ENCODE measurements around the gene NPL.

The NPL gene

DNA sequence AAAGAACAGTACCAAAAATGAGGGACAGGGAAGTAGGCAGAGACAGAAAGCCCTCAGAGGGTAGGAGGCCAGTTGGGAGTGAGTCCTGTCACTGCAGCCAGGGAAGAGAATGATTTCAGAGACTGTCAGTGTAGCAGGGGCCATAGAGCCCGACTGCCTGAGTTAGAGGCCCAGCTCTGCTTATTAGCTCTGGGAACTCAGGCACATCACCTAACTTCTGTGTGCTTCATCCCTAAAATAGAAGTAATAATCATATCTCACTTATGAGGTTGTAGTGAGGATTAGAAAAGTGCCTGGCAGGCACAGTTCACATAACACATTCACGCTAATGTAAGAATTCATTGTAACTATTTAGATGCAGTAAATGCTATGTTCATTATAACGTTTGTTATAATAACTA lies 18.3 kb downstream of the NPL start:
- no peaks in the 10 kb centered on the region for H3K79me2 ChIP-seq (ENCODE audit: insufficient read depth, low read length)
- no peaks in the 10 kb centered on the region for H3K36me3 ChIP-seq (ENCODE audit: insufficient read depth, low read length)
- H3K9me3 ChIP-seq (ENCODE audit: insufficient read depth, low read depth, low read length): no peaks in the 10 kb centered on the region
- H3K9me2 ChIP-seq (replicated peaks; ENCODE audit: low read depth, low read length): no peaks in the 10 kb centered on the region
- TF ChIP-seq EZH2phosphoT487 (IDR thresholded peaks at IDR 0.05; ENCODE audit: borderline replicate concordance): no peak
- TF ChIP-seq, protein P1, sequence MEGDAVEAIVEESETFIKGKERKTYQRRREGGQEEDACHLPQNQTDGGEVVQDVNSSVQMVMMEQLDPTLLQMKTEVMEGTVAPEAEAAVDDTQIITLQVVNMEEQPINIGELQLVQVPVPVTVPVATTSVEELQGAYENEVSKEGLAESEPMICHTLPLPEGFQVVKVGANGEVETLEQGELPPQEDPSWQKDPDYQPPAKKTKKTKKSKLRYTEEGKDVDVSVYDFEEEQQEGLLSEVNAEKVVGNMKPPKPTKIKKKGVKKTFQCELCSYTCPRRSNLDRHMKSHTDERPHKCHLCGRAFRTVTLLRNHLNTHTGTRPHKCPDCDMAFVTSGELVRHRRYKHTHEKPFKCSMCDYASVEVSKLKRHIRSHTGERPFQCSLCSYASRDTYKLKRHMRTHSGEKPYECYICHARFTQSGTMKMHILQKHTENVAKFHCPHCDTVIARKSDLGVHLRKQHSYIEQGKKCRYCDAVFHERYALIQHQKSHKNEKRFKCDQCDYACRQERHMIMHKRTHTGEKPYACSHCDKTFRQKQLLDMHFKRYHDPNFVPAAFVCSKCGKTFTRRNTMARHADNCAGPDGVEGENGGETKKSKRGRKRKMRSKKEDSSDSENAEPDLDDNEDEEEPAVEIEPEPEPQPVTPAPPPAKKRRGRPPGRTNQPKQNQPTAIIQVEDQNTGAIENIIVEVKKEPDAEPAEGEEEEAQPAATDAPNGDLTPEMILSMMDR (conservative IDR thresholded peaks at IDR 0.05; ENCODE audit: low read length): no peak
- H3K9ac ChIP-seq (ENCODE audit: low read depth, low read length, poor library complexity, severe bottlenecking): no peak overlapping the region
- H3F3A ChIP-seq (ENCODE audit: low read depth): no peaks in the 10 kb centered on the region
- no peak overlapping the region for H3K4me3 ChIP-seq (ENCODE audit: low read length, poor library complexity, severe bottlenecking)
- no peak overlapping the region for H3K4me2 ChIP-seq (ENCODE audit: low read depth, low read length, poor library complexity, severe bottlenecking)
- no peaks in the 10 kb centered on the region for H3K4me1 ChIP-seq (ENCODE audit: insufficient read depth, low read length, poor library complexity, severe bottlenecking)
- no peaks in the 10 kb centered on the region for H4K20me1 ChIP-seq (ENCODE audit: insufficient read depth, low read length, poor library complexity, severe bottlenecking)
- H2AFZ ChIP-seq (ENCODE audit: low read length): no peak overlapping the region
- H3K27me3 ChIP-seq (ENCODE audit: insufficient read depth, low read length, poor library complexity, severe bottlenecking): no peaks in the 10 kb centered on the region

DNA sequence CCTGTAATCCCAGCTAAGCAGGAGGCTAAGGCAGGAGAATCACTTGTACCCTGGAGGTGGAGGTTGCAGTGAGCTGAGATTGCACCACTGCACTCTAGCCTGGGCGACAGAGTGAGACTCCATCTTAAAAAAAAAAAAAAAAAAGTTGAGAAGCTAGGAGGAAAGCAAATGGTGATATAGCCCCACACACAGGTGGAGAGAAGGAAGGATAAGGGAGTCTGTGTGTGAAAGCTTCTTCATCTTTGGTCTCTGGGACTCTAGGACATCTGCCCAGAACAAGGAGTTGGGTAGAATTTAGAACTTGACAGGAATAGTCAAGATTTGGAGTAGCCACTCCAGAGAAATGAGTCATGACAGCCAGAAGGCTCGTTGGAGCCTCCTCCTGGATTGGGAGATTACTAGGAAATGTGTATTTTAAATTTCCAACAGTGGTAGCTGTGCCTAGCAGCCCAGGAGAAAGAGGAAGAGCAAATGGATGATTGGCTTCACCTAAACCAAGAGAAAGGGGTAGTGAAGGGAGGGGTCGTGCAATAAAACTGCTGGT lies 19.9 kb downstream of the NPL start:
- Histone ChIP-seq H3K79me2 (ENCODE audit: insufficient read depth, low read length) (no peaks in the 10 kb centered on the region), H4K20me1 (ENCODE audit: insufficient read depth, low read length, poor library complexity, severe bottlenecking) (no peaks in the 10 kb centered on the region), H3F3A (ENCODE audit: low read depth) (no peaks in the 10 kb centered on the region), H3K36me3 (ENCODE audit: insufficient read depth, low read length) (no peaks in the 10 kb centered on the region), H3K4me2 (ENCODE audit: low read depth, low read length, poor library complexity, severe bottlenecking) (no peak overlapping the region), H3K4me1 (ENCODE audit: insufficient read depth, low read length, poor library complexity, severe bottlenecking) (no peaks in the 10 kb centered on the region), H3K9ac (ENCODE audit: low read depth, low read length, poor library complexity, severe bottlenecking) (no peak overlapping the region), H2AFZ (ENCODE audit: low read length) (no peak overlapping the region), H3K9me3 (ENCODE audit: insufficient read depth, low read depth, low read length) (no peaks in the 10 kb centered on the region), H3K4me3 (ENCODE audit: low read length, poor library complexity, severe bottlenecking) (no peak overlapping the region), H3K9me2 (replicated peaks; ENCODE audit: low read depth, low read length) (no peaks in the 10 kb centered on the region), H3K27me3 (ENCODE audit: insufficient read depth, low read length, poor library complexity, severe bottlenecking) (no peaks in the 10 kb centered on the region)
- TF ChIP-seq, protein P1 (conservative IDR thresholded peaks at IDR 0.05; ENCODE audit: low read length): no peak
- no peak for TF ChIP-seq EZH2phosphoT487 (IDR thresholded peaks at IDR 0.05; ENCODE audit: borderline replicate concordance)

DNA sequence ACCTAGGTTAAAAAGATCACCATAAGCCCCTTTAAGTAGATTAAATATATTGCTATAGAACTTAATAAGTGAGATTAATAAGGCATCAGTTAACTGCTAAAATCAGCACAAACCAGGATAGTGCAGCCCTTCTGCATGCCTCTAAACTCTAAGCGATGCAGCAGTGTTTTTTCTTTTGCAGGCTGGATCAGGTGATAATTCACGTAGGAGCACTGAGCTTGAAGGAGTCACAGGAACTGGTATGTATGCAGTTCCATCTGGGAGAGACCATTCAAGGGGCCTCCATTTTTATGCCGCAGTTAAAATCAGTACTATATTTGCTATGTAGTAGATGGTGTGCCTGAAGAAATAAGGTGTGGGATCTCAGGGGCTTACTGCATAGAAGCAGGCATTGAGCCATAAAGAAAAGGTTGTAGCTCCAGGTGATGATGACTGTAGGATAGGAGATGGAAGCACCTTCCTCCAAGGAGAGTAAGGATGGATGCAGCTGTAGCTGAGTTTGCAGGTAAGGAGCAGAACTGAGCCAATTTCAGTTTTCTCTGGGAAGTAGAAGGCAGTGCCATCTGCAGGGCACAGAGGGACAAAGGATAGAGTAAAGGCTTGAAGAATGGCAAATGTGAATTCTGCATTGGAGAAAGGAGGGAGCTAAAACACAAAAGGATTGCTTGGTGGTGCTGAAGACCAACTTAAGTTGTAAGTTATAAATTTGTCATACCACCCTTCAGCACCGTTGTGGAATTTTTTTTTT lies 22.6 kb downstream of the NPL start:
- no peaks in the 10 kb centered on the region for H3F3A ChIP-seq (ENCODE audit: low read depth)
- no peaks in the 10 kb centered on the region for H3K9me2 ChIP-seq (replicated peaks; ENCODE audit: low read depth, low read length)
- TF ChIP-seq EZH2phosphoT487 (IDR thresholded peaks at IDR 0.05; ENCODE audit: borderline replicate concordance): no peak
- TF ChIP-seq, protein P1 (conservative IDR thresholded peaks at IDR 0.05; ENCODE audit: low read length): peak; percentile 29
- H3K36me3 ChIP-seq (ENCODE audit: insufficient read depth, low read length): no peaks in the 10 kb centered on the region
- no peaks in the 10 kb centered on the region for H3K4me1 ChIP-seq (ENCODE audit: insufficient read depth, low read length, poor library complexity, severe bottlenecking)
- H3K27me3 ChIP-seq (ENCODE audit: insufficient read depth, low read length, poor library complexity, severe bottlenecking): no peaks in the 10 kb centered on the region
- H4K20me1 ChIP-seq (ENCODE audit: insufficient read depth, low read length, poor library complexity, severe bottlenecking): no peaks in the 10 kb centered on the region
- H2AFZ ChIP-seq (ENCODE audit: low read length): no peak overlapping the region
- H3K4me3 ChIP-seq (ENCODE audit: low read length, poor library complexity, severe bottlenecking): no peak overlapping the region
- H3K4me2 ChIP-seq (ENCODE audit: low read depth, low read length, poor library complexity, severe bottlenecking): no peak overlapping the region
- H3K79me2 ChIP-seq (ENCODE audit: insufficient read depth, low read length): no peaks in the 10 kb centered on the region
- no peak overlapping the region for H3K9ac ChIP-seq (ENCODE audit: low read depth, low read length, poor library complexity, severe bottlenecking)
- no peaks in the 10 kb centered on the region for H3K9me3 ChIP-seq (ENCODE audit: insufficient read depth, low read depth, low read length)
